A673 (cell line): ENCODE measurements around the gene SPATS2.

ENCODE experiments used
- CTCF ChIP-seq: fragments of 300-800, 200-600 bp; sonication (generic); conservative IDR thresholded peaks from 2 replicates; pipeline ENCODE4 v1.5.1; 2017; ENCODE audit warnings: low read depth, mild to moderate bottlenecking, antibody characterized with exemption, low read length, moderate library complexity, mixed read lengths
- EZH2 ChIP-seq: fragments of 200-600 bp; sonication (generic); IDR thresholded peaks from 2 replicates; pipeline ENCODE4 v1.6.1; 2017; ENCODE audit warnings: borderline replicate concordance, low read depth, mild to moderate bottlenecking, mixed read lengths, antibody characterized with exemption, low read length; ENCODE audit not compliant: poor library complexity, severe bottlenecking

GRCh38 chr12:49496417-49497360 lies 129.4 kb downstream of the SPATS2 start:
- TF ChIP-seq CTCF: no peak
- TF ChIP-seq EZH2: no peak
